CD4-positive, alpha-beta T cell treated with Interleukin-2 at 100 ng/mL for 4 hours (primary cell): ENCODE data around the gene POGLUT2.

Experiments used
- DNase-seq: peaks from one replicate; pipeline ENCODE4 v3.0.0-alpha.2; 2020; ENCODE audit warnings: low spot score

POGLUT2 gene

DNA sequence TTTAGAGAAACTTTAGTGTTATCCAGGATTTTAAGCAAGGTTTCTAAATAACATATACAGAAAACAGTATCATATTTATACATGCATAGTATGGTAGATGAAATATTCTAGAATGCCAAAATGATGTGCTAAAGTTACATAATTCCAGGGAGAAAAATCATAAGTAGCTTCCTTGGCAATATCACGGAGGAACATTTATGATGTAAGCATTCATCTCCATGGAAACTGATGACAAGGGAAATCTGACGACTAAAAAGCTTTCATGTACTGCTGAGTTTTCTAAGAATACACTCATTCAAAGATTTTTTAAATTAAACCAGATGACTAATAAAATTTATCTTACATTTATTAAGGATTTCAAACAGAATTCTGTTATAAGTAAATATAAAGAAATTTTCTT is 29.9 kb downstream of the POGLUT2 start:
- DNase-seq: no peak

DNA sequence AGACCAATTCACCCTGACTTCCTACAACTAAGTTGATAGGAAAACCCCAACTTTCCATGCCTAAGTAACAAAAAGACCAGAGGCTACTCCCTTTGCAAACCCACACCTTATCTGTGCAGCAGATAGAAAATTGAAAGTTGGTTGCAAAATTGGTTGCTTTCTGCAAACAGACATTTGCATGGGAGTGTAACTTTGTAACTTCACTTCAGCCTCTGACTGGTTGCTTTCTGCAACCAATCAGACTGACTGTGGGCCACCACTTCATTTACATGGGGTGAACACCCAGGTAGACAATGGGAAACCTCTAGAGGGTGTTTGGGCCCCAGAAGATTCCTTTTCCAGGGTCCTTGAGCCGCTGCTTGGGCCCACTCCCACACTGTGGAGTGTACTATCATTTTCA is 35.0 kb downstream of the POGLUT2 start:
- DNase-seq: no peak

DNA sequence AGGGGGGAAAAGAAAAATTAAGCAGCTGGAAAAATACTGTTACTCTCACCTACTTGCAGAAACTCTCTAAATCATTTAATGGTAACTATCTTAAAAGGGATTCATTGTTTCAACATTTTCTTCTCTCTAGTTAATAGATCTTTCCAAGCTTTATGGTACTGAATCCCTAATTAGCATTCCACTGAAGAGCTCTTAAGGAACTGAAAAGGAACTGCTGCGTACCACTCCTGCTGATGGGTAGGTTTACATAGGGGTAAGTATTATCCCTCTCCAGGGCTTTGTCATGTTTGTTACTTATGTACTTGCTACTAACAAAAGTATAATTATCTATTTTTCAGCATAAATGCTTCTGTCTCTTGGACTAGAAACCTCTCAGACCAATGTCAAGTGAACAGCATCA is 37.7 kb downstream of the POGLUT2 start:
- DNase-seq: no peak

DNA sequence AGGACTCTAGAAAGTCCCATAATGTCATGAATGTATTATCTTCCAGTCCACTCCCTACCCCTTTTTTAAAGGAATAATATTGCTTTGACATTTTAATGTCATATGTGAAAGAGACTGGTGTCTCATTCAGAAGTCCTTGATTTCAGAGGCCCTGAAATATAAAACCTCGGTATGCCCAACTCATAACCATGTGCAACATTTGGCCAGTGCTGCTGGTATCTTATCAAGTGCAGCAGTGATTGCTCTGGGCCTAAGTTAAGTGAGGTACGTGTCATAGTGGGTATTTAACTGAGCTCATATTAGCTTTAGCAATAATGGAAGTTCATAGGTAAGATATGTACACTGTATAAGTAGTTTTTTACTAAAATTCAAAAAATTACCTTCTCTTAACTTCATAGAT is 39.9 kb downstream of the POGLUT2 start:
- no peak for DNase-seq

DNA sequence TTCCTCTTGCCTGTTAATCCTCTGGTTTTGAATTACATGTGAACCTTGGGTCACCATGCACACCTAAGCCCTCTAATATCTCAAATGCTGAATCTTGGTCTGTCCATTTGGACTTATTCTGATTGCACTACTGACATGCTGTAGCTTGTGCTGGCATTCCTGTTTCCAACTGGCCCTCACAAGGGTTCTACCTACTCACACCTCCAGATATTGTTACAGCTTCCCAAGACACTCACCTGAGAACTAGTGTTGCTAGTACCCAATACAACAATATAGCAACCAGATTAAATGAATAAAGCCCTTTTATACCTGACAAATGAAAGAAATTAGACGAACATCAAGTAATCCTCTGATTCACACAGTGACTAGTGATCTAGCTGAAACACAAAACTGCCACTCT is 41.8 kb downstream of the POGLUT2 start:
- no peak for DNase-seq

DNA sequence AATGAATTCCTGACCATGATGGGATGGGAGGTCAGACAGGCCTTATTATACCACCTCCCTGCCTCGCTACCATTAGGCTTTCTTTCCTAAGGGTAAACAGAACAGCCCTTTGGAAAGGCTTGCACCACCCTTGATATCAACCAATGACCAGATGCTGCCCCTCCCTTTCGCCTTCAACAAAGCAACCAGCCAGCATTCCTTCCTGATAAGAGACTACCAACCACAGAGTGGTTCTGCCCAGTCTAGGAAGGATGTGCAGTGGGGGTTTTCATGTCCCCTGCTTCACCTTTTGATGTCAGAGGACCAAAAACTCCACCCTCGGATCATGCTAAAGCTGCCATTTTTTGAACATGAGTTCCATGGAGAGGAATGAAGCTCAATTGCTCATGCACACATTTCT is 46.9 kb downstream of the POGLUT2 start:
- DNase-seq: no peak

DNA sequence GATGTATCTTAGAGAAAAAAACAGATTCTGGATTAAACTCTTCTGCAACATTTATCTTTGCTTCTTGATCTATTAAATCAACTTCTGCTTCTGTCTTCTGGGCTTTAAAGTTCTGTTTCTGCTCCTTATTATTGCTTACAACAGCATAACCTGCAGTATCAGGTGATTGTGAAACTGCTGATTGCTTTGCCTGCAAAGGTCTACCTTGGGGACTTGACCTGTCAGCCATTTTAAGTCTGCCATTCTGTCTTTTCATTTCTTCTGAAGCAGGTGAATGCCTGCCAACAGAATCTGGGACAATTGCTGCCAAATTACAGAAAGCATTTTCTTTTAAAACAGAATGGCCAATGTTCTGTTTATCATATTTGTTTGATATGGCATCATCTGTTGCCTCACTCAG is 56.3 kb downstream of the POGLUT2 start:
- no peak for DNase-seq

DNA sequence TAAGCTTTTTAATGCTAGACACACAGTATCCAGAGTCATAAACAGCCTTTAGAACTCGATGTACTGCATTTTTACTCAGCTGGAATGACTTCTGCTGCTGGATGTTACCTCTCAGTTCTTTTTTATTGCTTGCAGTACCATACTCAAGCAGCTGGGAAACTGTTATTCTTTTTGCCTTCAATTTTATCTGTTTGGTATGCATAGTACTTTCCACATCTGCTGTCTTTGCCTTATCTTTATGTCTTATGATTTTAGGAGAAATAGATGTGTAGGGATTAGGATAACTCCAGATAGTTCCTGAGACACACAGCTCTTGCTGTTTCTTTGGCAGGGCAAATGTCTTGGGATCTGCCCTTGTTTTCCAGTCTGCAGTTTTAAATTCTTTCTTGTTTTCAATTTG is 56.7 kb downstream of the POGLUT2 start:
- no peak for DNase-seq
